Measurements from ENCODE around the gene APOBEC3A. TPM values are rescaled to one million over a fixed set of nuclear protein-coding genes. Genes with fewer than 3 reads are reported as not detected.
"Not testable (repeated sequence)": the region's sequence is repeated elsewhere in the genome, so short reads cannot be mapped to it uniquely, and the experiment has no call there.

The APOBEC3A gene
- total RNA-seq, 1 experiment from 2014 or later: not detected

DNA sequence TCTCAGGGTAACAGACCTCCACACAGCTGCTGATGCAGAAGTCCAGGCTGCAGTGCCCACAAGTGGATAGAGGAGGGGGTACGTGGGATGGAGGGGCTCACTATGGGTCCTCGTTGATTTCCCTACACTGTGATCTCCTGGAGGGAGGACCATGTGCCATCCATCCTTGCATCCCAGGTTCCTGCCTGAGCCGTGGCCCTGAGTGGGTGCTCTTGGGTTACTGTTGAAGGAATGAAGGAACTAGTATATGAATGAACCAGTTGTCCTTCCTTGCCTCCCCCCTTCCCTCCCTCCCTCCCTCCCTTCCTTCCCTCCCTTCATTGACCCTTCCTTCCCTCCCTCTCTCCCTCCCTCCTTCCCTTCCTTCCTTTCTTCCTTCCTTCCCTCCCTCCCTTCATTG is 40.1 kb downstream of the APOBEC3A start:
- BruUV-seq (replicated peaks): no TSS peak
- Mint-ChIP-seq H3K36me3 (ENCODE audit: insufficient read depth, unreplicated experiment) (no peaks in the 10 kb centered on the region), H3K4me3 (ENCODE audit: low read depth, unreplicated experiment) (no peak overlapping the region), H3K27ac (ENCODE audit: unreplicated experiment) (no peak overlapping the region), H3K27me3 (ENCODE audit: unreplicated experiment) (no peaks in the 10 kb centered on the region), H3K9me3 (ENCODE audit: low read depth, unreplicated experiment) (peaks cover 4% of the 10 kb centered on the region), H3K4me1 (ENCODE audit: low read depth, unreplicated experiment) (no peaks in the 10 kb centered on the region)
- no peak for TF ChIP-seq CTCF (IDR thresholded peaks at IDR 0.05; ENCODE audit: unreplicated experiment)
- no peak for DNase-seq
- CTCF ChIA-PET: no interaction called here
- intact Hi-C loops (cut with micrococcal nuclease; ENCODE audit: unreplicated experiment): no loop called here

DNA sequence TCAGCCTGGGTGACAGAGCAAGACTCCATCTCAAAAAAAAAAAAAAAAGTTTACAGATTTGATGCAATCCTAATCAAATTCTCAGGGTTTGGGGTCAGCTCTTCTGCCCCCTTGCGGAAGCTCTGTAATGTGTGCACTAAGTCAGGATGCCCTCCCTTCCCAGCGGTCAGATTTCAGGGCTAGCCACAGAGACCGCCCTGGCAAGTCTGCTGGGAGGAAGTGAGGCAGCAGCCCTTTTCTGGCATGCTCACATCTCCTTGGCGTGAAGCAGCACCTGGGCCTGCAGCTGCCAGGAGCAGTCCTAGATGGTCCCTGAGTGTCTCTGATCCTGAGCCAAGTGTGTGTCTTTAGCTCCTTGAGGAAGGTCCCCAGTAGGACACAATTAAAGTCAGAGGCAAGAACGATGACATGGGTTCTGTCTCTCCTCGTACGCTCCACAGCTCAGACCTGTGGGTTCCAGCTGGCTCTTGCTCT is 45.8 kb downstream of the APOBEC3A start:
- no peaks in the 10 kb centered on the region for H3K4me1 Mint-ChIP-seq (ENCODE audit: low read depth, unreplicated experiment)
- BruUV-seq (replicated peaks): no TSS peak
- DNase-seq: peak; percentile 85
- no peak overlapping the region for H3K4me3 Mint-ChIP-seq (ENCODE audit: low read depth, unreplicated experiment)
- no peaks in the 10 kb centered on the region for H3K27me3 Mint-ChIP-seq (ENCODE audit: unreplicated experiment)
- peak; percentile 76 for TF ChIP-seq CTCF (IDR thresholded peaks at IDR 0.05; ENCODE audit: unreplicated experiment)
- CTCF ChIA-PET: interaction anchor here (0.6 to 2.9 kb wide), 15 partner anchors 18 to 1092 kb away, joined by 3 to 33 read pairs (median 6); partner anchors contain the start of genes APOBEC3B and CBX6
- H3K27ac Mint-ChIP-seq (ENCODE audit: unreplicated experiment): no peak overlapping the region
- peaks cover 3% of the 10 kb centered on the region for H3K36me3 Mint-ChIP-seq (ENCODE audit: insufficient read depth, unreplicated experiment)
- peaks cover 2% of the 10 kb centered on the region for H3K9me3 Mint-ChIP-seq (ENCODE audit: low read depth, unreplicated experiment)
- intact Hi-C loops (cut with micrococcal nuclease; ENCODE audit: unreplicated experiment): loop anchor here (1.0 kb wide), 2 partner anchors 78 to 133 kb away; no protein-coding TSS in a partner anchor

DNA sequence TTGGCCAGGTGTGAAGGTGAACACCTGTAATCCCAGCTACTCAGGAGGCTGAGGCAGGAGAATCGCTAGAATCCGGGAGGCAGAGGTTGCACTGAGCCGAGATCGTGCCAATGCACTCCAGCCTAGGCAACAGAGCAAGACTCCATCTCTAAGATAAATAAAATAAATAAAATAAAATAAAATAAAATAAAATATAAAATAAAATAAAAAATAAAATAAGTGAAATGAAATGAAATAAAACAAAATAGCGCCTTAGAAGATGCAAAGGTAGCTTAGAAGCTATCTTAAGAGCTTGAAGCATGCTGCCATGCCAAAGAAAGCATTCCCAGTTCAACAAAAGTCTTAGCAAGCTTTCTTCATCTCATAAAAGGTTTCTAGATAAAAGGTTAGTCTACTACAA is 49.8 kb downstream of the APOBEC3A start:
- TF ChIP-seq CTCF (IDR thresholded peaks at IDR 0.05; ENCODE audit: unreplicated experiment): no peak
- intact Hi-C loops (cut with micrococcal nuclease; ENCODE audit: unreplicated experiment): loop anchor here (1.0 to 5.0 kb wide), 2 partner anchors 111 to 310 kb away; partner anchors contain the start of gene RPL3
- H3K9me3 Mint-ChIP-seq (ENCODE audit: low read depth, unreplicated experiment): no peaks in the 10 kb centered on the region
- CTCF ChIA-PET: interaction anchor here (1.4 kb wide), 1 partner anchor 111 kb away, joined by 3 read pairs; no protein-coding TSS in a partner anchor
- no peak overlapping the region for H3K4me3 Mint-ChIP-seq (ENCODE audit: low read depth, unreplicated experiment)
- H3K27ac Mint-ChIP-seq (ENCODE audit: unreplicated experiment): no peak overlapping the region
- H3K36me3 Mint-ChIP-seq (ENCODE audit: insufficient read depth, unreplicated experiment): peaks cover 3% of the 10 kb centered on the region
- DNase-seq: no peak
- no TSS peak for BruUV-seq (replicated peaks)
- H3K27me3 Mint-ChIP-seq (ENCODE audit: unreplicated experiment): no peaks in the 10 kb centered on the region
- no peaks in the 10 kb centered on the region for H3K4me1 Mint-ChIP-seq (ENCODE audit: low read depth, unreplicated experiment)

- H3K36me3 Mint-ChIP-seq (ENCODE audit: insufficient read depth, unreplicated experiment); H3K9me3 Mint-ChIP-seq (ENCODE audit: low read depth, unreplicated experiment); H3K4me1 Mint-ChIP-seq (ENCODE audit: low read depth, unreplicated experiment); H3K27me3 Mint-ChIP-seq (ENCODE audit: unreplicated experiment); H3K27ac Mint-ChIP-seq (ENCODE audit: unreplicated experiment); H3K4me3 Mint-ChIP-seq (ENCODE audit: low read depth, unreplicated experiment); DNase-seq; BruUV-seq (replicated peaks): not testable (repeated sequence)
- CTCF ChIA-PET: interaction anchor here (0.6 kb wide), 1 partner anchor 113 kb away, joined by 3 read pairs; no protein-coding TSS in a partner anchor
- intact Hi-C loops (cut with micrococcal nuclease; ENCODE audit: unreplicated experiment): loop anchor here (5.0 kb wide), 1 partner anchor 309 kb away; the partner anchor contains the start of gene RPL3
These were observed 51.0 kb downstream of the APOBEC3A start for GRCh38 chr22:39008271-39008850.

DNA sequence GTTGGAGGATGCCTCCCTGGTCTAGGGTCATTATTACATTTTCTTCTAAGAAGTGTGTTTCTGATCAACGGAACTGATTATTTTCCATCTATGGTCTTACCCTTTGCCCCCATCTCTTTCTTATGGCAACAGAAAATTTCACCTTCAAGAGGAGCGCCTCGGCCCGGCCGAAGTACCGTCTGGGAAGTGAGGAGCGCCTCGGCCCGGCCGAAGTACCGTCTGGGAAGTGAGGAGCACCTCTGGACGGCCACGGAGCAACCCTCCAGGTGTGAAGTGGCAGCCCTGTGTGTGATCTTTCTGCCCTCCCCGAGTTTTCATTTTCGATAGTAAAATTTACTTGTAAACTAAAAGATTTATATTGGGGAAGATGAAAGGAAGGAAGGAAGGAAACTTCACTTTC is 53.5 kb downstream of the APOBEC3A start:
- Mint-ChIP-seq H3K36me3 (ENCODE audit: insufficient read depth, unreplicated experiment) (peaks cover 7% of the 10 kb centered on the region), H3K4me3 (ENCODE audit: low read depth, unreplicated experiment) (no peak overlapping the region), H3K27ac (ENCODE audit: unreplicated experiment) (no peak overlapping the region), H3K4me1 (ENCODE audit: low read depth, unreplicated experiment) (no peaks in the 10 kb centered on the region), H3K27me3 (ENCODE audit: unreplicated experiment) (no peaks in the 10 kb centered on the region), H3K9me3 (ENCODE audit: low read depth, unreplicated experiment) (no peaks in the 10 kb centered on the region)
- CTCF ChIA-PET: no interaction called here
- no peak for TF ChIP-seq CTCF (IDR thresholded peaks at IDR 0.05; ENCODE audit: unreplicated experiment)
- intact Hi-C loops (cut with micrococcal nuclease; ENCODE audit: unreplicated experiment): no loop called here
- DNase-seq: no peak
- no TSS peak for BruUV-seq (replicated peaks)

All from Calu3 (cell line).